ENCODE measurements around the gene ZNF165. TPM values are rescaled to one million over a fixed set of nuclear protein-coding genes. Genes with fewer than 3 reads are reported as not detected.

Gene ZNF165
- total and polyA plus RNA-seq, 2 of the 13 experiments (the other 11 are each of a cell fraction or from before 2014, with no cell fraction given) = 0.58 to 8.6 TPM

GRCh38 chr6:28136585-28137504 is 56.5 kb downstream of the ZNF165 start:
- Histone ChIP-seq H3K4me2 (ENCODE audit: low read depth, low read length) (peak overlapping the region; percentile 81), H3K9me3 (ENCODE audit: low read length) (no peaks in the 10 kb centered on the region), H3K4me1 (ENCODE audit: insufficient read depth, low read length) (peaks cover 54% of the 10 kb centered on the region), H3K27ac (ENCODE audit: extremely low read length, insufficient read depth, low read length) (peak overlapping the region; percentile 82), H3K36me3 (replicated peaks in 1 of 2; ENCODE audit: control insufficient read depth in 1 of 2, insufficient read depth in 2 of 2, low read length in 2 of 2) (0 out of 5 replicates have a peak, but pooled peaks cover 0 to 4% of the 10 kb centered on the region in 2 experiments), H3K4me3 (replicated peaks in 1 of 3; ENCODE audit: insufficient read depth in 1 of 3, low read depth in 2 of 3, low read length in 3 of 3) (peak overlapping the region; percentile 81 to 91 (median 86)), H3K9ac (ENCODE audit: insufficient read depth, low read depth, low read length) (peak overlapping the region; percentile 90), H2AFZ (ENCODE audit: low read length) (peak overlapping the region; percentile 75), H4K20me1 (ENCODE audit: insufficient read depth, low read length) (no peaks in the 10 kb centered on the region), H3K79me2 (ENCODE audit: insufficient read depth, low read length) (peaks cover 32% of the 10 kb centered on the region), H3K27me3 (ENCODE audit: control insufficient read depth in 1 of 2, insufficient read depth in 2 of 2, low read length in 2 of 2) (no peaks in the 10 kb centered on the region; a peak in 1 of 5 replicates)
- DNase-seq (ENCODE audit: low spot score) = peak; percentile 94
- BruUV-seq (replicated peaks) = no TSS peak
- ATAC-seq = peak; percentile 84
- under 1% methylated on average over 50 of the region's 58 CpGs for WGBS (ENCODE audit: low lambda C conversion rate)
- CTCF ChIA-PET (ENCODE audit: low intra/inter-chr PET ratio, low total read pairs) = interaction anchor here (0.9 kb wide), 1 partner anchor 220 kb away, joined by 3 read pairs; no protein-coding TSS in a partner anchor
- peak; percentile 67 for FAIRE-seq
- POLR2A ChIA-PET = interaction anchor here (0.6 to 3.8 kb wide), 20 partner anchors 12 to 450 kb away, joined by 3 to 38 read pairs (median 4); partner anchors contain the start of genes PGBD1, ZKSCAN4, ZSCAN12 and ZSCAN16
- in situ Hi-C loops (cut with HindIII; ENCODE audit: extremely low pct_ligation_motif_present, low pct_unique_long_range_greater_than_20kb) (loop anchor here (5.0 kb wide), 1 partner anchor 115 kb away; the partner anchor contains the start of gene ZKSCAN4), intact Hi-C loops (cut with micrococcal nuclease; ENCODE audit: unreplicated experiment) (loop anchor here (1.0 to 2.0 kb wide), 7 partner anchors 13 to 262 kb away; partner anchors contain the start of genes PGBD1, ZKSCAN4, ZSCAN12 and ZSCAN16)
- TF ChIP-seq, protein P1, sequence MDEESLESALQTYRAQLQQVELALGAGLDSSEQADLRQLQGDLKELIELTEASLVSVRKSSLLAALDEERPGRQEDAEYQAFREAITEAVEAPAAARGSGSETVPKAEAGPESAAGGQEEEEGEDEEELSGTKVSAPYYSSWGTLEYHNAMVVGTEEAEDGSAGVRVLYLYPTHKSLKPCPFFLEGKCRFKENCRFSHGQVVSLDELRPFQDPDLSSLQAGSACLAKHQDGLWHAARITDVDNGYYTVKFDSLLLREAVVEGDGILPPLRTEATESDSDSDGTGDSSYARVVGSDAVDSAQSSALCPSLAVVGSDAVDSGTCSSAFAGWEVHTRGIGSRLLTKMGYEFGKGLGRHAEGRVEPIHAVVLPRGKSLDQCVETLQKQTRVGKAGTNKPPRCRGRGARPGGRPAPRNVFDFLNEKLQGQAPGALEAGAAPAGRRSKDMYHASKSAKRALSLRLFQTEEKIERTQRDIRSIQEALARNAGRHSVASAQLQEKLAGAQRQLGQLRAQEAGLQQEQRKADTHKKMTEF (CRISPR knock-in tag; IDR thresholded peaks at IDR 0.05) = peak; percentile 98
- TF ChIP-seq, protein P2, sequence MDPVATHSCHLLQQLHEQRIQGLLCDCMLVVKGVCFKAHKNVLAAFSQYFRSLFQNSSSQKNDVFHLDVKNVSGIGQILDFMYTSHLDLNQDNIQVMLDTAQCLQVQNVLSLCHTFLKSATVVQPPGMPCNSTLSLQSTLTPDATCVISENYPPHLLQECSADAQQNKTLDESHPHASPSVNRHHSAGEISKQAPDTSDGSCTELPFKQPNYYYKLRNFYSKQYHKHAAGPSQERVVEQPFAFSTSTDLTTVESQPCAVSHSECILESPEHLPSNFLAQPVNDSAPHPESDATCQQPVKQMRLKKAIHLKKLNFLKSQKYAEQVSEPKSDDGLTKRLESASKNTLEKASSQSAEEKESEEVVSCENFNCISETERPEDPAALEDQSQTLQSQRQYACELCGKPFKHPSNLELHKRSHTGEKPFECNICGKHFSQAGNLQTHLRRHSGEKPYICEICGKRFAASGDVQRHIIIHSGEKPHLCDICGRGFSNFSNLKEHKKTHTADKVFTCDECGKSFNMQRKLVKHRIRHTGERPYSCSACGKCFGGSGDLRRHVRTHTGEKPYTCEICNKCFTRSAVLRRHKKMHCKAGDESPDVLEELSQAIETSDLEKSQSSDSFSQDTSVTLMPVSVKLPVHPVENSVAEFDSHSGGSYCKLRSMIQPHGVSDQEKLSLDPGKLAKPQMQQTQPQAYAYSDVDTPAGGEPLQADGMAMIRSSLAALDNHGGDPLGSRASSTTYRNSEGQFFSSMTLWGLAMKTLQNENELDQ (CRISPR knock-in tag; IDR thresholded peaks at IDR 0.05; ENCODE audit: borderline replicate concordance) = peak; percentile 54; the same call in 1 of the 2 replicates
- TF ChIP-seq, protein P3, sequence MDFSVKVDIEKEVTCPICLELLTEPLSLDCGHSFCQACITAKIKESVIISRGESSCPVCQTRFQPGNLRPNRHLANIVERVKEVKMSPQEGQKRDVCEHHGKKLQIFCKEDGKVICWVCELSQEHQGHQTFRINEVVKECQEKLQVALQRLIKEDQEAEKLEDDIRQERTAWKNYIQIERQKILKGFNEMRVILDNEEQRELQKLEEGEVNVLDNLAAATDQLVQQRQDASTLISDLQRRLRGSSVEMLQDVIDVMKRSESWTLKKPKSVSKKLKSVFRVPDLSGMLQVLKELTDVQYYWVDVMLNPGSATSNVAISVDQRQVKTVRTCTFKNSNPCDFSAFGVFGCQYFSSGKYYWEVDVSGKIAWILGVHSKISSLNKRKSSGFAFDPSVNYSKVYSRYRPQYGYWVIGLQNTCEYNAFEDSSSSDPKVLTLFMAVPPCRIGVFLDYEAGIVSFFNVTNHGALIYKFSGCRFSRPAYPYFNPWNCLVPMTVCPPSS (IDR thresholded peaks at IDR 0.05) = no peak
- TF ChIP-seq ZNF660 (CRISPR knock-in tag; IDR thresholded peaks at IDR 0.05; ENCODE audit: borderline replicate concordance, low read depth) (no peak), DNMT3B (CRISPR knock-in tag; conservative IDR thresholded peaks at IDR 0.05) (peak; percentile 83; the same call in 1 of the 2 replicates), ZBTB7B (CRISPR knock-in tag; IDR thresholded peaks at IDR 0.05) (peak; percentile 96), AGO1 (IDR thresholded peaks at IDR 0.05; ENCODE audit: low read depth, low read length, poor library complexity, severe bottlenecking) (no peak), JUND (CRISPR knock-in tag; IDR thresholded peaks at IDR 0.05) (peak; percentile 13; the same call in 1 of the 2 replicates), CBFB (CRISPR knock-in tag; IDR thresholded peaks at IDR 0.05) (peak; percentile 95), ATF7 (IDR thresholded peaks at IDR 0.05) (no peak), ATF7 (CRISPR knock-in tag; IDR thresholded peaks at IDR 0.05) (no peak; the same call in 1 of the 2 replicates), ZNF180 (CRISPR knock-in tag; IDR thresholded peaks at IDR 0.05; ENCODE audit: borderline replicate concordance, low read depth) (no peak)
- TF ChIP-seq, protein P4, sequence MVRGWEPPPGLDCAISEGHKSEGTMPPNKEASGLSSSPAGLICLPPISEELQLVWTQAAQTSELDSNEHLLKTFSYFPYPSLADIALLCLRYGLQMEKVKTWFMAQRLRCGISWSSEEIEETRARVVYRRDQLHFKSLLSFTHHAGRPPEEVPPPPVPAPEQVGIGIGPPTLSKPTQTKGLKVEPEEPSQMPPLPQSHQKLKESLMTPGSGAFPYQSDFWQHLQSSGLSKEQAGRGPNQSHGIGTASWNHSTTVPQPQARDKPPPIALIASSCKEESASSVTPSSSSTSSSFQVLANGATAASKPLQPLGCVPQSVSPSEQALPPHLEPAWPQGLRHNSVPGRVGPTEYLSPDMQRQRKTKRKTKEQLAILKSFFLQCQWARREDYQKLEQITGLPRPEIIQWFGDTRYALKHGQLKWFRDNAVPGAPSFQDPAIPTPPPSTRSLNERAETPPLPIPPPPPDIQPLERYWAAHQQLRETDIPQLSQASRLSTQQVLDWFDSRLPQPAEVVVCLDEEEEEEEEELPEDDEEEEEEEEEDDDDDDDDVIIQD (CRISPR knock-in tag; IDR thresholded peaks at IDR 0.05; ENCODE audit: low read depth) = peak; percentile 91
- TF ChIP-seq, protein P5, sequence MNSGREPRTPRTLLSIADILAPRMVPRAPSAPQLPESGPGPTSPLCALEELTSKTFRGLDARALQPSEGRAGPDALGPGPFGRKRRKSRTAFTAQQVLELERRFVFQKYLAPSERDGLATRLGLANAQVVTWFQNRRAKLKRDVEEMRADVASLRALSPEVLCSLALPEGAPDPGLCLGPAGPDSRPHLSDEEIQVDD (CRISPR knock-in tag; IDR thresholded peaks at IDR 0.05; ENCODE audit: borderline replicate concordance) = peak; percentile 60; the same call in 1 of the 2 replicates

Data from HepG2 (cell line).